ENCODE measurements around the gene KRTAP2-4.

KRTAP2-4 gene

GRCh38 chr17:41018541-41018940 is 47.1 kb downstream of the KRTAP2-4 start:
- no peak overlapping the region for H3K27ac ChIP-seq
- H3K9me3 ChIP-seq (ENCODE audit: severe bottlenecking), result peaks cover 3% of the 10 kb centered on the region
- no peak overlapping the region for H3K4me3 ChIP-seq (ENCODE audit: low read depth, low read length)
- no peak for DNase-seq
- TF ChIP-seq CTCF (IDR thresholded peaks at IDR 0.05; ENCODE audit: low read depth, low read length), result no peak
- no peaks in the 10 kb centered on the region for H3K27me3 ChIP-seq (ENCODE audit: insufficient read depth, low read depth, severe bottlenecking)
- no peaks in the 10 kb centered on the region for H3K36me3 ChIP-seq

- peaks cover 3% of the 10 kb centered on the region for H3K9me3 ChIP-seq (ENCODE audit: severe bottlenecking)
- no peaks in the 10 kb centered on the region for H3K36me3 ChIP-seq
- no peaks in the 10 kb centered on the region for H3K27me3 ChIP-seq (ENCODE audit: insufficient read depth, low read depth, severe bottlenecking)
- H3K4me3 ChIP-seq (ENCODE audit: low read depth, low read length), result no peak overlapping the region
- DNase-seq, result no peak
- no peak for TF ChIP-seq CTCF (IDR thresholded peaks at IDR 0.05; ENCODE audit: low read depth, low read length)
- no peak overlapping the region for H3K27ac ChIP-seq
Measured at GRCh38 chr17:41016578-41017215, 49.0 kb downstream of the KRTAP2-4 start.

- DNase-seq, result no peak
- Histone ChIP-seq H3K36me3 (no peaks in the 10 kb centered on the region), H3K27me3 (ENCODE audit: insufficient read depth, low read depth, severe bottlenecking) (no peaks in the 10 kb centered on the region), H3K4me3 (ENCODE audit: low read depth, low read length) (no peak overlapping the region), H3K9me3 (ENCODE audit: severe bottlenecking) (no peaks in the 10 kb centered on the region), H3K27ac (no peak overlapping the region)
- no peak for TF ChIP-seq CTCF (IDR thresholded peaks at IDR 0.05; ENCODE audit: low read depth, low read length)
Measured at GRCh38 chr17:41015454-41015853, 50.2 kb downstream of the KRTAP2-4 start.

Data from WERI-Rb-1 (cell line).